Neural cell (in vitro differentiated cells): ENCODE results near the gene MUC21. TPM values are rescaled to one million over a fixed set of nuclear protein-coding genes. Genes with fewer than 3 reads are reported as not detected.
"Not testable (repeated sequence)": the region's sequence is repeated elsewhere in the genome, so short reads cannot be mapped to it uniquely, and the experiment has no call there.

Experiments used
- H2AFZ ChIP-seq: fragments of 200-600, 300-800 bp; sonication (generic), shearing (Covaris generic); 2 replicates; pipeline ENCODE4 v1.6.0; 2014; ENCODE audit warnings: low read depth, mild to moderate bottlenecking, antibody characterized with exemption, low read length, moderate library complexity
- H3F3A ChIP-seq: fragments of 200-600 bp; shearing (Covaris generic); 2 replicates; pipeline ENCODE4 v1.6.1; 2016; ENCODE audit warnings: mild to moderate bottlenecking, moderate library complexity, mixed read lengths, antibody characterized with exemption, low read length; ENCODE audit not compliant: insufficient read depth, poor library complexity, severe bottlenecking
- H3K27ac ChIP-seq: fragments of 200-600, 300-800 bp; sonication (generic), shearing (Covaris generic); 2 replicates; pipeline ENCODE4 v1.5.1; 2014; ENCODE audit warnings: mild to moderate bottlenecking, low read length, moderate library complexity
- H3K27me3 ChIP-seq: fragments of 300-800, 200-600 bp; sonication (generic), shearing (Covaris generic); 2 replicates; pipeline ENCODE4 v1.6.0; 2014; ENCODE audit warnings: mild to moderate bottlenecking, low read depth, low read length, moderate library complexity; ENCODE audit not compliant: insufficient read depth
- H3K36me3 ChIP-seq: fragments of 300-800, 200-600 bp; sonication (generic), shearing (Covaris generic); 2 replicates; pipeline ENCODE4 v1.5.1; 2014; ENCODE audit warnings: mild to moderate bottlenecking, antibody characterized with exemption, low read length, moderate library complexity; ENCODE audit not compliant: insufficient read depth
- H3K4me2 ChIP-seq: fragments of 300-800, 200-600 bp; sonication (generic), shearing (Covaris generic); 2 replicates; pipeline ENCODE4 v1.6.0; 2014; ENCODE audit warnings: mild to moderate bottlenecking, low read length
- H3K4me3 ChIP-seq: fragments of 300-800, 200-600 bp; sonication (generic), shearing (Covaris generic); 2 replicates; pipeline ENCODE4 v1.5.1; 2014; ENCODE audit warnings: mild to moderate bottlenecking, low read length, moderate library complexity
- H3K79me2 ChIP-seq: fragments of 200-600 bp; shearing (Covaris generic); replicated peaks from 2 replicates; pipeline ENCODE4 v1.6.0; 2014; ENCODE audit warnings: mild to moderate bottlenecking, low read length, moderate library complexity; ENCODE audit not compliant: insufficient read depth
- H3K9ac ChIP-seq: fragments of 300-800, 200-600 bp; sonication (generic), shearing (Covaris generic); 2 replicates; pipeline ENCODE4 v1.6.1; 2016; ENCODE audit warnings: mild to moderate bottlenecking, low read length, mixed read lengths
- H3K9me2 ChIP-seq: fragments of 200-600 bp; shearing (Covaris generic); 2 replicates; pipeline ENCODE4 v1.6.1; 2016; ENCODE audit warnings: mild to moderate bottlenecking, low read length, mixed read lengths; ENCODE audit not compliant: insufficient read depth
- H3K9me3 ChIP-seq: fragments of 200-600, 300-800 bp; sonication (generic), shearing (Covaris generic); 2 replicates; pipeline ENCODE4 v1.6.1; 2016; ENCODE audit warnings: mild to moderate bottlenecking, mixed run types, low read length, moderate library complexity, mixed read lengths
- H4K20me1 ChIP-seq: fragments of 200-600 bp; shearing (Covaris generic); 2 replicates; pipeline ENCODE4 v1.6.1; 2016; ENCODE audit warnings: mild to moderate bottlenecking, mixed run types; ENCODE audit not compliant: insufficient read depth
- CTCF ChIP-seq: fragments of 450-650 bp; IDR thresholded peaks from 2 replicates; pipeline ENCODE4 v1.5.1; 2014; ENCODE audit warnings: antibody characterized with exemption, mild to moderate bottlenecking, moderate library complexity; ENCODE audit not compliant: poor library complexity, severe bottlenecking
- EP300 ChIP-seq: fragments of 450-650 bp; conservative IDR thresholded peaks from 2 replicates; pipeline ENCODE4 v1.6.1; 2014; ENCODE audit warnings: antibody characterized with exemption, mild to moderate bottlenecking, moderate library complexity; ENCODE audit not compliant: poor library complexity, severe bottlenecking
- EZH2 ChIP-seq: fragments of 200-600, 300-800 bp; shearing (Covaris generic), sonication (generic); IDR thresholded peaks from 2 replicates; pipeline ENCODE4 v1.6.1; 2014; ENCODE audit warnings: antibody characterized with exemption, low read length, borderline replicate concordance, mild to moderate bottlenecking; ENCODE audit not compliant: insufficient read depth, poor library complexity, severe bottlenecking
- POLR2AphosphoS5 ChIP-seq: IDR thresholded peaks from 2 replicates; pipeline ENCODE4 v1.6.1; 2012
- RAD21 ChIP-seq: fragments of 450-650 bp; conservative IDR thresholded peaks from 2 replicates; pipeline ENCODE4 v1.6.1; 2014; ENCODE audit warnings: antibody characterized with exemption, mild to moderate bottlenecking, moderate library complexity
- REST ChIP-seq: IDR thresholded peaks from 2 replicates; pipeline ENCODE4 v1.6.1; 2012; ENCODE audit warnings: borderline replicate concordance
- SMC3 ChIP-seq: fragments of 450-650 bp; conservative IDR thresholded peaks from 2 replicates; pipeline ENCODE4 v1.6.1; 2014; ENCODE audit warnings: antibody characterized with exemption, mild to moderate bottlenecking, moderate library complexity; ENCODE audit not compliant: poor library complexity
- polyA plus RNA-seq: library from polyadenylated mRNA; depleted of rRNA; stranded (reverse); fragments of >200 nt; gene quantifications from 2 replicates; pipeline ENCODE4 v1.2.3, GENCODE V29; 2014

The MUC21 gene
- polyA plus RNA-seq, 1 donor from 2014 or later: not detected

GRCh38 chr6:31020631-31021255 is 37.2 kb downstream of the MUC21 start:
- H3K27ac ChIP-seq, H3F3A ChIP-seq, H3K4me3 ChIP-seq, H3K79me2 ChIP-seq, H2AFZ ChIP-seq, H3K36me3 ChIP-seq, H3K4me2 ChIP-seq, H3K9me3 ChIP-seq, H3K27me3 ChIP-seq, H3K9ac ChIP-seq, H3K9me2 ChIP-seq, H4K20me1 ChIP-seq: not testable (repeated sequence)

DNA sequence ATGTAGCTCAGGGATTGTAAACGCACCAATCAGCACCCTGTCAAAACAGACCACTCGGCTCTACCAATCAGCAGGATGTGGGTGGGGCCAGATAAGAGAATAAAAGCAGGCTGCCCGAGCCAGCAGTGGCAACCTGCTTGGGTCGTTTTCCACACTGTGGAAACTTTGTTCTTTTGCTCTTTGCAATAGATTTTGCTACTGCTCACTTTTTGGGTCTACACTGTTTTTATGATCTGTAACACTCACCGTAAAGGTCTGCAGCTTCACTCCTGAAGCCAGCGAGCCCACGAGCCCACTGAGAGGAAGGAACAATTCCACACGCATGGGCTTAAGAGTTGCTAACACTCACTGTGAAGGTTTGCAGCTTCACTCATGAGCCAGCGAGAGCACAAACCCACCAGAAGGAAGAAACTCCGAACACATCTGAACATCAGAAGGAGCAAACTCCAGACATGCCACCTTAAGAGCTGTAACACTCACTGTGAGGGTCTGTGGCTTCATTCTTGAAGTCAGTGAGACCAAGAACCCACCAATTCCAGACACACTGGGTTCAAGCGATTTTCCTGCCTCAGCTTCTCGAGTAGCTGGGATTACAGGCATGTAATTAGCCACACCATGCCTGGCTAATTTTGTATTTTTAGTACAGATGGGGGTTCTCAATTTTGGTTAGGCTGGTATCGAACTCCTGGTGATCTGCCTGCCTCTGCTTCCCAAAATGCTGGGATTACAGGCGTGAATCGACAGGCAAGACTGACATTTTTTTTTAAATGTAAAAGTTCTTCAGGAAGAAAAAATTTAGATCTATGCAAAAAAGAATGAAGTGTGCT is 38.4 kb downstream of the MUC21 start:
- H3K27me3 ChIP-seq, H3K9me3 ChIP-seq, H3K4me3 ChIP-seq, H3K9me2 ChIP-seq, H4K20me1 ChIP-seq, H3K9ac ChIP-seq, H2AFZ ChIP-seq, H3K36me3 ChIP-seq, H3F3A ChIP-seq, H3K79me2 ChIP-seq, H3K27ac ChIP-seq, H3K4me2 ChIP-seq: not testable (repeated sequence)

DNA sequence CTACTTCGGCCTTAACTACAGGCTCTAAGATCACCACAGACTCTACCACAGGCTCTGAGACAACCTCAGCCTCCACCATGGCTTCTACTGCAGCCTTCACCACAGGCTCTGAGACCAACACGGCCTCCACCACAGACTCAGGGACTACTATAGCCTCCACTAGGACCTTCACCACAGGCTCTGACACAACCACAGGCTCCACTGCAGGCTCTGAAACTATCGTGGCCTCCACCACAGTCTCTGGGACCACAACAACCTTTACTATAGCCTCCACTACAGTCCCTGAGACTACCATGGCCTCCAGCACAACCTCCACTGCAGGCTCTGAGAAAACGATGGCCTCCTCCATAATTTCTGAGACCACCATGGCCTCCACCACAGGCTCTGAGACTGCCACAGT is 42.1 kb downstream of the MUC21 start:
- Histone ChIP-seq H3K27me3 (no peaks in the 10 kb centered on the region), H3K9ac (no peak overlapping the region), H3K9me2 (no peaks in the 10 kb centered on the region), H3K79me2 (no peaks in the 10 kb centered on the region), H4K20me1 (no peaks in the 10 kb centered on the region), H3K9me3 (no peaks in the 10 kb centered on the region), H3F3A (no peaks in the 10 kb centered on the region), H3K4me2 (no peak overlapping the region), H3K27ac (no peak overlapping the region), H3K4me3 (no peak overlapping the region), H2AFZ (no peak overlapping the region), H3K36me3 (no peaks in the 10 kb centered on the region)
- TF ChIP-seq SMC3 (no peak), EP300 (no peak), REST (no peak), POLR2AphosphoS5 (no peak), EZH2 (no peak), CTCF (no peak), RAD21 (no peak)
